Measurements from ENCODE around the gene SDCBP2. TPM values are rescaled to one million over a fixed set of nuclear protein-coding genes. Genes with fewer than 3 reads are reported as not detected.

The SDCBP2 gene
- total and polyA plus RNA-seq, 4 donors = 4.1 to 20.1 (median 14.3) TPM

DNA sequence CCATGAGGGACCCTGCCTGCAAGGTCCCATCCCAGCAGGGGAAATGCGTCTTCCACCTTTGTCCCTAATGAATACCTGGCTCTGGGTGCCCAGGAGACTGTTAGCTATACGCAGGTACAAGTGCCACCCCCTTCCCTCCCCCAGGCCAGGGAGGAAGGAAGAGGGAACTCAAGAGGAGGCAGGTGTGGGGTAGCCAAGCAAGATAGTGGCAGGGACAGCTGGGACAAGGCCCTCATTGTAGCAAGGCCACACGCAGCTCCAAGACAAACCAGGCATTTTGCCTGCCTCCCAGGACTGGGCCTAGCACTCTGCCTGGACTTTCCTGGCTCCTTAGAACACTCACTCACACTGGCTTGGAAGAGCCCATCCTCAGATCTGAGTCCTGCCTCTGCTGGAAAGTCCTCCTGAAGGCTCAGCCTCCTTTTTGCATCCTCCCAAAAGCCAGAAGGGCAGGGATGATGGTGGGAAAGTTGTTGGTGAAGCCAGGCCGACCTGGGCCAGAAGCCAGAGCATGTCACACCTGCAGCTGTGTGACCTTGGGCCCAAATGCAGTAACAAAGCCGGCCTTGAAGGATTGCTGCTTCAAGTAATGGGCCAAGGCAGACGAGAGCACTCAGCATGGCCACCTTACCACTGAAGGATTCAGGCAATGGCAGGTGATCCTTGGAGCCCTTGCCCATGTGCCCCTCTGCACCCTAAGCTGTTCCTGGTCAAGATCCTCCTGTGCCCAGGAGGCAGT lies 35.1 kb downstream of the SDCBP2 start:
- Histone ChIP-seq H3K4me1 (ENCODE audit: control insufficient read depth, insufficient read depth, low read length) (peaks cover 20% of the 10 kb centered on the region), H3K4me3 (ENCODE audit: low read depth, low read length) (no peak overlapping the region), H3K36me3 (ENCODE audit: control insufficient read depth, insufficient read depth, low read length) (peaks cover 40% of the 10 kb centered on the region), H3K27ac (ENCODE audit: low read depth, low read length) (no peak overlapping the region), H3K9me3 (ENCODE audit: control insufficient read depth, insufficient read depth, low read length) (no peaks in the 10 kb centered on the region), H3K27me3 (ENCODE audit: control insufficient read depth, insufficient read depth, low read length) (no peaks in the 10 kb centered on the region)
- no peak for DNase-seq (ENCODE audit: low read depth in 4 of 6, low spot score in 6 of 6)
- 83% methylated on average over 5 of the region's 6 CpGs for WGBS (ENCODE audit: insufficient coverage)

- Histone ChIP-seq H3K9me3 (ENCODE audit: control insufficient read depth, insufficient read depth, low read length) (no peaks in the 10 kb centered on the region), H3K36me3 (ENCODE audit: control insufficient read depth, insufficient read depth, low read length) (peaks cover 49% of the 10 kb centered on the region), H3K4me3 (ENCODE audit: low read depth, low read length) (no peak overlapping the region), H3K27me3 (ENCODE audit: control insufficient read depth, insufficient read depth, low read length) (no peaks in the 10 kb centered on the region), H3K27ac (ENCODE audit: low read depth, low read length) (no peak overlapping the region), H3K4me1 (ENCODE audit: control insufficient read depth, insufficient read depth, low read length) (peaks cover 24% of the 10 kb centered on the region)
- no CpG with 5 or more reads among the region's 1 CpG for WGBS (ENCODE audit: insufficient coverage)
- no peak for DNase-seq (ENCODE audit: low read depth in 4 of 6, low spot score in 6 of 6)
Measured at GRCh38 chr20:1292620-1293019, 36.3 kb downstream of the SDCBP2 start.

DNA sequence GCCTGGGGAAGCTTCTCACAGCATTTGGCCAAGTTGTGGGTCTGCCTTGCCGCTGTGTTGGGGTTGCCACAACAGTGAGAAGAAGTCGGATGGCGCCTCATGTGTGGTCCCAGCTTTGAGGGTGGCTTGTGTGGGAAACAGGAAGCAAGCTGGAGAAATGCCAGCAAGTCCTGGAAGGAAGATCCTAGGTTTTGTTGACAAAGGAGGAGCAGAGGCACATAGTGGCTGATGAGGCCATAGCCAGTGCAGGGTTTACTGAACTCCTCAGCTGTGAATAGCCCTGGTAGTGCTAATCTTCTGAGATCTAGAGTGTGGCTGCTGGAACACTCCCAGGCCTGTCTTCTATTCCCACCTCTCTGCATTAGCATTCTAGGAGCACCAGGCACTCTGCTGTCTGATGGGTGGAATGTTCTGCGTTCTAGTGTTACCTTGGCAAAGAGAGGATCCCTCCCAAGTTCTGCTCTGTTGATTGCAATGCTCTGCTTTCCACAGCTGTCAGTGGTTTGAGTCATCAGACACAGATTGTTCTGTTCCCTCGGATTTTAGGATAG lies 37.7 kb downstream of the SDCBP2 start:
- Histone ChIP-seq H3K4me3 (ENCODE audit: low read depth, low read length) (no peak overlapping the region), H3K36me3 (ENCODE audit: control insufficient read depth, insufficient read depth, low read length) (peaks cover 36% of the 10 kb centered on the region), H3K27ac (ENCODE audit: low read depth, low read length) (no peak overlapping the region), H3K9me3 (ENCODE audit: control insufficient read depth, insufficient read depth, low read length) (no peaks in the 10 kb centered on the region), H3K4me1 (ENCODE audit: control insufficient read depth, insufficient read depth, low read length) (peaks cover 32% of the 10 kb centered on the region), H3K27me3 (ENCODE audit: control insufficient read depth, insufficient read depth, low read length) (no peaks in the 10 kb centered on the region)
- 48% methylated on average over 4 of the region's 5 CpGs for WGBS (ENCODE audit: insufficient coverage)
- no peak for DNase-seq (ENCODE audit: low read depth in 4 of 6, low spot score in 6 of 6)

DNA sequence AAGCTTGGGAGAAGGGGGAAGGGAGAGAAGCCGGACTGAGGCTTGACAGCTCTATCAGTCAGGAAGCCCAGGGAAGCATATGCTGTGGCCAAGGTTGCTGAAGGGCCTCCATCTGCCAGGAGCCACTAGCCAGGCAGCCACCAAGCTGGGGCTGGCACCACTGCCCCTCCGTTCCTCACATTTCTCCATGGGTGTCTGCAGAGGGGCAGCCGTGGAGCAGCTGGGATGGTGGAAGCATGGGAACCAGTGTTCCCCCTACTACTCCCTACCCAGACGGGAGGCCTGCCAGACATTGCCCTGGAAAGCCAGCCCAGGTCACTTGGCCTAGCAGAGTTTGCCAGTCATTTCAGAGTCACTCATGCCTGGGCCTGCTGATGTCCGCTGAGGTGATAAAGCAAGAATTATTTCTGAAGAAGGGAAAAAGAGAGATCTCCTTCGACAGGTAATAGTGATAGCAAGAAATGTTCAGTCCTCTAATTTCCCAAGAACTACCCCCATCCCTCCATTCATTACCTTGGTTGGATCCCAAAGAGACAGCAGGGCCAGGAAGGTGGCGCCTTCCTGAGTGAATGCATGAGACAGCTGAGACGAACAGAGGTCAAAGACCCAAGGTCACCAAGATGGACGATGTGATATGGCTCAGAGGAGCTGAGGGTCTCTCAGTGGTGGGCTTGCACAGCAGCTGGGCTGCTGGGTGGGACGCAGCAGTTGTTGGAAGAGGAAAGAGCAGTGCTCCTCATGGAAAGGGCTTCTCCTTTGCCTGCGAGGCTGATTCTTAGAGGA lies 41.0 kb downstream of the SDCBP2 start:
- Histone ChIP-seq H3K4me3 (ENCODE audit: low read depth, low read length) (no peak overlapping the region), H3K9me3 (ENCODE audit: control insufficient read depth, insufficient read depth, low read length) (no peaks in the 10 kb centered on the region), H3K36me3 (ENCODE audit: control insufficient read depth, insufficient read depth, low read length) (peaks cover 10% of the 10 kb centered on the region), H3K27ac (ENCODE audit: low read depth, low read length) (no peak overlapping the region), H3K27me3 (ENCODE audit: control insufficient read depth, insufficient read depth, low read length) (no peaks in the 10 kb centered on the region), H3K4me1 (ENCODE audit: control insufficient read depth, insufficient read depth, low read length) (peaks cover 24% of the 10 kb centered on the region)
- DNase-seq (ENCODE audit: low read depth in 4 of 6, low spot score in 6 of 6) = no peak
- 87% methylated on average over 7 of the region's 11 CpGs for WGBS (ENCODE audit: insufficient coverage)

DNA sequence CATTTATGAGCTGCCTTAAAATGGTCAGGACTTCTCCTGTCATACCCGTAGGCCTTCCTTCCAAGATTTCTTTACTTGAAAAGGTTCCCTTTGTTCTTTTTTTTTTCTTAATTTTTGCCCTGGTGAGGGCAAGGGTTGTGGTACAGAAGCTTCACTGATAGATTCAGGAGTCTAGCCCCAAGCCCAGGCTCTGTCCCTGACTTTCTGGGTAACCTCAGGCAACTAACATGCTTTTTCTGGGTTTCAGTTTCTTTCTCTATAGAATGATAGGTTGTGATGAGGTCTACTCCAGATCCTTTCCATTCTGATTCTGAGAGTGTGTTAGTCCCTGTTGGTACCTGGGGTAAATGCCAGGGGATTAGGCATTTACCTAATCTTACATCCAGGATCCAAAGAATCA lies 41.6 kb downstream of the SDCBP2 start:
- Histone ChIP-seq H3K4me1 (ENCODE audit: control insufficient read depth, insufficient read depth, low read length) (peaks cover 28% of the 10 kb centered on the region), H3K4me3 (ENCODE audit: low read depth, low read length) (no peak overlapping the region), H3K27ac (ENCODE audit: low read depth, low read length) (no peak overlapping the region), H3K9me3 (ENCODE audit: control insufficient read depth, insufficient read depth, low read length) (no peaks in the 10 kb centered on the region), H3K27me3 (ENCODE audit: control insufficient read depth, insufficient read depth, low read length) (no peaks in the 10 kb centered on the region), H3K36me3 (ENCODE audit: control insufficient read depth, insufficient read depth, low read length) (peaks cover 10% of the 10 kb centered on the region)
- no peak for DNase-seq (ENCODE audit: low read depth in 4 of 6, low spot score in 6 of 6)
- WGBS (ENCODE audit: insufficient coverage) = no CpG with 5 or more reads among the region's 1 CpG

GRCh38 chr20:1286267-1287024 lies 42.5 kb downstream of the SDCBP2 start:
- H3K27ac ChIP-seq (ENCODE audit: low read depth, low read length) = no peak overlapping the region
- H3K27me3 ChIP-seq (ENCODE audit: control insufficient read depth, insufficient read depth, low read length) = no peaks in the 10 kb centered on the region
- peaks cover 15% of the 10 kb centered on the region for H3K36me3 ChIP-seq (ENCODE audit: control insufficient read depth, insufficient read depth, low read length)
- peaks cover 28% of the 10 kb centered on the region for H3K4me1 ChIP-seq (ENCODE audit: control insufficient read depth, insufficient read depth, low read length)
- H3K9me3 ChIP-seq (ENCODE audit: control insufficient read depth, insufficient read depth, low read length) = no peaks in the 10 kb centered on the region
- peak in 1 of 6 donors; percentile 68 for DNase-seq (ENCODE audit: low read depth in 4 of 6, low spot score in 6 of 6)
- 44% methylated on average over 9 of the region's 9 CpGs for WGBS (ENCODE audit: insufficient coverage)
- H3K4me3 ChIP-seq (ENCODE audit: low read depth, low read length) = no peak overlapping the region

DNA sequence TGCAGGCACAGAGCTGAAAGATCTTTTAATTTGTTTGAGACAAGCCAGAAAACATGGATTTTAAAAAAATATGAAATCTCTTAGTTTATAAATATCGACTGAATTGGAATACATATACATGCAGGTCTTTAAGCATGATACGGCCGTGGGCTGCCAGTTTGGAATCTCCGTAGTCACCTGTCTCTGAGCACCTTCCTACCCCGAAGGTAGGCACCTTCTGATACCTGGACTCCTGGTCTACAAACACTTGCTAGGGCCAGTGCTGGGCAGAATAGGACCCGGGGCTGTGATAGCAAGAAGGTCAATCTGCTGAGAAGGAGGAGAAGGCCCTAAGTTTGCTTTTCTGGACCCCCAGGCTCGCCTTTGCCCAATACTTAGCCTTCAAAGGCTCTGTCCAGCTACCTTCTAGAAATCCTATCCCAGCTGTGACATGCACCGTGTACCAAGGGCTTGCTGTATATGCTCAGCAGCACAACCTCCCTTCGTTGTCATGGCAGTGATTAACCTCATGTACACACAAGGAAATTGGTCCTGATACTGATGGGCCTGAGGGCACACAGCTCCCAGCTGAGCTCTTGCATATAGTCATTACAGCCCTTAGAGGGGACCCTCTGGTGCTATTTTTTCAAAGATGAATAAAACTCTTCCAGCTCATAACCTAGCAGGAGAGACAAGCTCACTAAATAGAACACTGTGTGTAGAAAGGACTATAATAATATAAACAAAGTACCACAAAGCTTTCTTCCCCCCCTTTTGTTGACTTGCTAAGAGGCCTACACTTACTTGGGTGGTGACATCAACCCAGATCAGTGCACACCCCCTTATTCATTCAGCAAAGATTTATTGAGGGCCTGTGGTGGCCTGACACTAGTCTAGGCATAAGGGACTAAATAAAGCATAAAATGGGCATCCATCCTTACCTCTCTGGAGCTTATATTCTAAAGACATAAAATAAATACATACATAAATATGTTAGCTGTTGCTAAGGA lies 45.1 kb downstream of the SDCBP2 start:
- H3K27ac ChIP-seq (ENCODE audit: low read depth, low read length) = no peak overlapping the region
- peaks cover 23% of the 10 kb centered on the region for H3K4me1 ChIP-seq (ENCODE audit: control insufficient read depth, insufficient read depth, low read length)
- DNase-seq (ENCODE audit: low read depth in 4 of 6, low spot score in 6 of 6) = peak in 1 of 6 donors; percentile 84
- no peaks in the 10 kb centered on the region for H3K27me3 ChIP-seq (ENCODE audit: control insufficient read depth, insufficient read depth, low read length)
- H3K4me3 ChIP-seq (ENCODE audit: low read depth, low read length) = no peak overlapping the region
- no peaks in the 10 kb centered on the region for H3K9me3 ChIP-seq (ENCODE audit: control insufficient read depth, insufficient read depth, low read length)
- 71% methylated on average over 8 of the region's 9 CpGs for WGBS (ENCODE audit: insufficient coverage)
- H3K36me3 ChIP-seq (ENCODE audit: control insufficient read depth, insufficient read depth, low read length) = peaks cover 21% of the 10 kb centered on the region

DNA sequence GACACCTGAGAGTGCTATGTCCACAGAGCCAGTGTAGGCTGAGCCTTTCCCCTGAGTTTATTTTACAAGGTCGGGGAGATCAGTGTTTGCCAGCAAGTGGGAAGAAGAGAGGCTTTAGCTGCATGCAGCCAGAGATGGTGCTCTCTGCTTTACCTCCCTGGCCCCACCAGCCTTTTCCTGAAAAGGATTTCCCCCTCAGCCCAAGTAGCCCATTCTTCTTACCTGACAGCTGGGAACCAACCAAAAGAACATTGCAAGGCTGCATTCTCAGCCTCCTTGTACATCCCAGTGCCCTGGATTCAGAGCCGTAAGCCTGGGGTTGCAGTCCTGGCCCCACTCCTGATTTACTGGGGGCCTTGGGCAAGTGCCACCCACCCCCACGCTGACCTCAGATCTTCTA lies 46.0 kb downstream of the SDCBP2 start:
- Histone ChIP-seq H3K27ac (ENCODE audit: low read depth, low read length) (no peak overlapping the region), H3K27me3 (ENCODE audit: control insufficient read depth, insufficient read depth, low read length) (no peaks in the 10 kb centered on the region), H3K4me3 (ENCODE audit: low read depth, low read length) (no peak overlapping the region), H3K4me1 (ENCODE audit: control insufficient read depth, insufficient read depth, low read length) (peaks cover 22% of the 10 kb centered on the region), H3K9me3 (ENCODE audit: control insufficient read depth, insufficient read depth, low read length) (no peaks in the 10 kb centered on the region), H3K36me3 (ENCODE audit: control insufficient read depth, insufficient read depth, low read length) (peaks cover 16% of the 10 kb centered on the region)
- no peak for DNase-seq (ENCODE audit: low read depth in 4 of 6, low spot score in 6 of 6)
- 51% methylated on average over 3 of the region's 3 CpGs for WGBS (ENCODE audit: insufficient coverage)

All from spinal cord (tissue), 10 donors.